HCT116 (cell line): ENCODE measurements around the gene TRPM4. TPM values are rescaled to one million over a fixed set of nuclear protein-coding genes. Genes with fewer than 3 reads are reported as not detected.

ENCODE experiments used
- ATAC-seq: fragments of 200-7000 bp; cut with Tn5 transposase; 2 replicates; pipeline ENCODE4 v1.9.1; 2020; ENCODE audit warnings: mild to moderate bottlenecking, moderate library complexity
- BruUV-seq: library from RNA; stranded (reverse); fragments of 400-500 nt; replicated peaks from 2 replicates; lab custom pipeline; 2021; lab: Mats Ljungman, UMichigan
- CTCF ChIA-PET: fragments of 300-600 bp; sonication (Branson Sonifier 250); formaldehyde crosslinking; loops from one replicate; lab custom pipeline; 2021; ENCODE audit warnings: antibody characterized with exemption; lab: Charles Lee
- POLR2A ChIA-PET: fragments of 300-600, 350-600 bp; sonication (Branson Sonifier 250); formaldehyde crosslinking; loops from one replicate; lab custom pipeline; 2021; ENCODE audit warnings: antibody characterized with exemption; lab: Charles Lee
- RAD21 ChIA-PET, 2 experiments: fragments of 300-600 bp; sonication (Branson Sonifier 250); formaldehyde crosslinking; loops; one replicate each; lab custom pipeline; 2023; ENCODE audit warnings: low total read pairs in 2 of 2; ENCODE audit not compliant: uncharacterized antibody in 2 of 2, unreplicated experiment in 2 of 2, low non-redundant PET in 1 of 2; lab: Charles Lee
- DNase-seq: peaks from one replicate; pipeline ENCODE4 v3.0.0-alpha.2; 2010; ENCODE audit warnings: low read depth, low spot score
- H2AFZ ChIP-seq: fragments of 200-600 bp; shearing (Covaris generic), sonication (generic); 2 replicates; pipeline ENCODE4 v1.6.1; 2017; ENCODE audit warnings: low read depth, mixed run types, mixed read lengths, antibody characterized with exemption, low read length; ENCODE audit not compliant: poor library complexity, severe bottlenecking
- H3K27ac ChIP-seq: 2 replicates; pipeline ENCODE4 v1.5.1; 2012; ENCODE audit warnings: low read depth, low read length
- H3K27me3 ChIP-seq: fragments of 200-600 bp; sonication (generic); 2 replicates; pipeline ENCODE4 v1.6.1; 2016; ENCODE audit warnings: mixed run types, low read length, mixed read lengths; ENCODE audit not compliant: insufficient read depth
- H3K36me3 ChIP-seq, 2 experiments: fragments of 200-500 bp in 1 of 2; fragments of 200-600 bp in 1 of 2; sonication (Bioruptor generic) in 1 of 2; sonication (generic) in 1 of 2; 2 replicates each; pipeline versions ENCODE4 v1.5.1 to v1.6.1; 2014 to 2016; ENCODE audit warnings: low read length in 2 of 2, inconsistent platforms in 1 of 2, mixed read lengths in 1 of 2, mixed run types in 1 of 2; ENCODE audit not compliant: insufficient read depth in 2 of 2, control insufficient read depth in 1 of 2
- H3K4me1 ChIP-seq, 2 experiments: fragments of 200-600 bp in 1 of 2; sonication (generic) in 1 of 2; 2 replicates each; pipeline versions ENCODE4 v1.5.1 to v1.6.1; 2012 to 2017; ENCODE audit warnings: low read length in 2 of 2, inconsistent platforms in 1 of 2, mild to moderate bottlenecking in 1 of 2, mixed read lengths in 1 of 2, mixed run types in 1 of 2, moderate library complexity in 1 of 2; ENCODE audit not compliant: insufficient read depth in 2 of 2, control insufficient read depth in 1 of 2
- H3K4me2 ChIP-seq: fragments of 200-600 bp; sonication (generic); 2 replicates; pipeline ENCODE4 v1.6.1; 2017; ENCODE audit warnings: mixed run types, low read length, mixed read lengths
- H3K4me3 ChIP-seq, 2 experiments: fragments of 200-600 bp in 1 of 2; sonication (generic) in 1 of 2; replicated peaks in 1 of 2; 2 replicates each; pipeline ENCODE4 v1.5.1; 2011 to 2016; ENCODE audit warnings: low read length in 2 of 2, control low read depth in 1 of 2, low read depth in 1 of 2, mild to moderate bottlenecking in 1 of 2, mixed read lengths in 1 of 2, mixed run types in 1 of 2
- H3K79me2 ChIP-seq: fragments of 200-600 bp; sonication (generic); 2 replicates; pipeline ENCODE4 v1.6.1; 2017; ENCODE audit warnings: mild to moderate bottlenecking, mixed run types, low read length, moderate library complexity, mixed read lengths; ENCODE audit not compliant: insufficient read depth
- H3K9ac ChIP-seq: fragments of 200-600 bp; sonication (generic); 2 replicates; pipeline ENCODE4 v1.6.1; 2016; ENCODE audit warnings: low read length, mixed read lengths
- H3K9me2 ChIP-seq: fragments of 200-600 bp; sonication (generic), shearing (Covaris generic); 2 replicates; pipeline ENCODE4 v1.6.1; 2017; ENCODE audit warnings: mixed run types, mild to moderate bottlenecking, moderate library complexity; ENCODE audit not compliant: insufficient read depth
- H3K9me3 ChIP-seq, 2 experiments: fragments of 200-500 bp in 1 of 2; fragments of 200-600 bp in 1 of 2; sonication (Bioruptor generic) in 1 of 2; sonication (generic) in 1 of 2; 2 replicates each; pipeline ENCODE4 v1.6.1; 2014 to 2017; ENCODE audit warnings: low read length in 2 of 2, mixed read lengths in 2 of 2, inconsistent platforms in 1 of 2, low read depth in 1 of 2, mild to moderate bottlenecking in 1 of 2, mixed run types in 1 of 2, moderate library complexity in 1 of 2; ENCODE audit not compliant: control insufficient read depth in 1 of 2, insufficient read depth in 1 of 2
- H4K20me1 ChIP-seq: fragments of 200-600 bp; sonication (generic), shearing (Covaris generic); 2 replicates; pipeline ENCODE4 v1.6.1; 2017; ENCODE audit warnings: mixed run types, mild to moderate bottlenecking, moderate library complexity; ENCODE audit not compliant: insufficient read depth
- CBX3 ChIP-seq: IDR thresholded peaks from 2 replicates; pipeline ENCODE4 v1.6.1; 2012; ENCODE audit warnings: low read depth
- CEBPB ChIP-seq: IDR thresholded peaks from 2 replicates; pipeline ENCODE4 v1.6.1; 2012; ENCODE audit warnings: low read depth
- EGR1 ChIP-seq: IDR thresholded peaks from 2 replicates; pipeline ENCODE4 v1.6.1; 2012; ENCODE audit warnings: low read depth
- ELF1 ChIP-seq: IDR thresholded peaks from 2 replicates; pipeline ENCODE4 v1.6.1; 2012; ENCODE audit warnings: low read depth, borderline replicate concordance
- EZH2phosphoT487 ChIP-seq: fragments of 200-600 bp; IDR thresholded peaks from 2 replicates; pipeline ENCODE4 v1.6.1; 2018; ENCODE audit warnings: antibody characterized with exemption, borderline replicate concordance
- FOSL1 ChIP-seq: IDR thresholded peaks from 2 replicates; pipeline ENCODE4 v1.6.1; 2012; ENCODE audit warnings: low read depth
- JUND ChIP-seq: IDR thresholded peaks from 2 replicates; pipeline ENCODE4 v1.6.1; 2012
- POLR2A ChIP-seq: IDR thresholded peaks from 2 replicates; pipeline ENCODE4 v1.7.0; 2011; ENCODE audit warnings: borderline replicate concordance; ENCODE audit not compliant: insufficient read depth, insufficient read length; ENCODE audit errors: extremely low read depth
- POLR2AphosphoS5 ChIP-seq: IDR thresholded peaks from 2 replicates; pipeline ENCODE4 v1.6.1; 2011; ENCODE audit warnings: mild to moderate bottlenecking, low read depth, low read length, moderate library complexity
- RAD21 ChIP-seq: IDR thresholded peaks from 2 replicates; pipeline ENCODE4 v1.6.1; 2012; ENCODE audit warnings: low read depth, mild to moderate bottlenecking
- SIN3A ChIP-seq: IDR thresholded peaks from 2 replicates; pipeline ENCODE4 v1.6.1; 2012; ENCODE audit warnings: low read depth
- SP1 ChIP-seq: IDR thresholded peaks from 2 replicates; pipeline ENCODE4 v1.6.1; 2012; ENCODE audit warnings: low read depth
- SRF ChIP-seq: IDR thresholded peaks from 2 replicates; pipeline ENCODE4 v1.6.1; 2012; ENCODE audit warnings: low read depth
- TCF7L2 ChIP-seq: IDR thresholded peaks from 2 replicates; pipeline ENCODE4 v1.7.0; 2011; ENCODE audit warnings: borderline replicate concordance, inconsistent platforms; ENCODE audit not compliant: insufficient read depth, insufficient read length; ENCODE audit errors: extremely low read depth
- YY1 ChIP-seq: IDR thresholded peaks from 2 replicates; pipeline ENCODE4 v1.6.1; 2011; ENCODE audit warnings: low read length, low read depth, moderate library complexity, mild to moderate bottlenecking; ENCODE audit not compliant: insufficient replicate concordance; ENCODE audit errors: extremely low read depth
- ZFX ChIP-seq: fragments of 450-650 bp; IDR thresholded peaks from 2 replicates; pipeline ENCODE4 v1.6.1; 2017
- intact Hi-C: fragments of 100-400 bp; cut with micrococcal nuclease; formaldehyde crosslinking; loops from 2 replicates; pipeline ENCODE4 v1.10.0; 2022
- total RNA-seq: library from RNA; stranded (reverse); gene quantifications from one replicate; pipeline ENCODE4 v1.2.1, GENCODE V29; 2021; ENCODE audit not compliant: unreplicated experiment
- TF ChIP-seq, protein P1 (sequence below): IDR thresholded peaks from 2 replicates; pipeline ENCODE4 v1.6.1; 2011; ENCODE audit warnings: mild to moderate bottlenecking, low read length, moderate library complexity; ENCODE audit not compliant: insufficient replicate concordance; ENCODE audit errors: extremely low read depth
- TF ChIP-seq, protein P2 (sequence below), 3 experiments: fragments of 200-600 bp in 1 of 3; sonication (generic) in 1 of 3; IDR thresholded peaks in 2 of 3; conservative IDR thresholded peaks in 1 of 3; 2 replicates each; pipeline ENCODE4 v1.5.1; 2012 to 2017; ENCODE audit warnings: low read depth in 2 of 3, low read length in 2 of 3, antibody characterized with exemption in 1 of 3, borderline replicate concordance in 1 of 3, control low read depth in 1 of 3, mild to moderate bottlenecking in 1 of 3, mixed read lengths in 1 of 3, mixed run types in 1 of 3, moderate library complexity in 1 of 3; ENCODE audit not compliant: insufficient read depth in 1 of 3
- TF ChIP-seq, protein P3 (sequence below): IDR thresholded peaks from 2 replicates; pipeline ENCODE4 v1.6.1; 2012; ENCODE audit warnings: low read depth
- TF ChIP-seq, protein P4 (sequence below): IDR thresholded peaks from 2 replicates; pipeline ENCODE4 v1.6.1; 2012

Gene TRPM4
- total RNA-seq, 1 experiment from 2014 or later: 44.2 TPM

DNA sequence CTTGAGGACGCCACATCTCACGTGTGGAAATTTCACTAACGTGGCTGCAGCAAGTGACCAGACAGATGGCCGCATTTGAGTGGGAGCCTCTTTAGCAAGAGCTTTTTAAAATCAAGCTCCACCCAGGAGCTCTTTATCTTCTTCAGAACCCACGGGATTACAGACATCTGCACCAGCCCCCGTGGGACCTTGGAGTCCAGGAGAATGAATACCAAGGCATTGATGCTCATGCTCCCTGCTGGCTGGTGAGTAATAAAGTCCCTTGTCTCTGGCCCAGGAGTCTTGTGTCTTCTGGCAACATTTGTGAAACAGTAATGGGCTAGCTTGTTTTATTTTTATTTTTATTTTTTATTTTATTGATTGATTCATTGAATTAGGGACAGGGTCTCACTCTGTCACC lies 64.4 kb downstream of the TRPM4 start:
- H3K27ac ChIP-seq: no peak overlapping the region
- BruUV-seq: no TSS peak
- no peak overlapping the region for H3K9ac ChIP-seq
- POLR2A ChIA-PET: no interaction called here
- peaks cover 7 to 20% of the 10 kb centered on the region in 2 experiments; a peak in 3 of 4 replicates for H3K4me1 ChIP-seq
- H3K27me3 ChIP-seq: no peaks in the 10 kb centered on the region
- TF ChIP-seq YY1 (no peak), ZFX (no peak), TCF7L2 (no peak), EZH2phosphoT487 (no peak), RAD21 (no peak), ELF1 (no peak), EGR1 (no peak), CEBPB (no peak), SP1 (no peak), CBX3 (no peak), POLR2A (no peak), SRF (no peak), JUND (no peak), POLR2AphosphoS5 (no peak), FOSL1 (no peak), SIN3A (no peak)
- TF ChIP-seq, protein P1, sequence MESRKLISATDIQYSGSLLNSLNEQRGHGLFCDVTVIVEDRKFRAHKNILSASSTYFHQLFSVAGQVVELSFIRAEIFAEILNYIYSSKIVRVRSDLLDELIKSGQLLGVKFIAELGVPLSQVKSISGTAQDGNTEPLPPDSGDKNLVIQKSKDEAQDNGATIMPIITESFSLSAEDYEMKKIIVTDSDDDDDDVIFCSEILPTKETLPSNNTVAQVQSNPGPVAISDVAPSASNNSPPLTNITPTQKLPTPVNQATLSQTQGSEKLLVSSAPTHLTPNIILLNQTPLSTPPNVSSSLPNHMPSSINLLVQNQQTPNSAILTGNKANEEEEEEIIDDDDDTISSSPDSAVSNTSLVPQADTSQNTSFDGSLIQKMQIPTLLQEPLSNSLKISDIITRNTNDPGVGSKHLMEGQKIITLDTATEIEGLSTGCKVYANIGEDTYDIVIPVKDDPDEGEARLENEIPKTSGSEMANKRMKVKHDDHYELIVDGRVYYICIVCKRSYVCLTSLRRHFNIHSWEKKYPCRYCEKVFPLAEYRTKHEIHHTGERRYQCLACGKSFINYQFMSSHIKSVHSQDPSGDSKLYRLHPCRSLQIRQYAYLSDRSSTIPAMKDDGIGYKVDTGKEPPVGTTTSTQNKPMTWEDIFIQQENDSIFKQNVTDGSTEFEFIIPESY: no peak
- TF ChIP-seq, protein P2, sequence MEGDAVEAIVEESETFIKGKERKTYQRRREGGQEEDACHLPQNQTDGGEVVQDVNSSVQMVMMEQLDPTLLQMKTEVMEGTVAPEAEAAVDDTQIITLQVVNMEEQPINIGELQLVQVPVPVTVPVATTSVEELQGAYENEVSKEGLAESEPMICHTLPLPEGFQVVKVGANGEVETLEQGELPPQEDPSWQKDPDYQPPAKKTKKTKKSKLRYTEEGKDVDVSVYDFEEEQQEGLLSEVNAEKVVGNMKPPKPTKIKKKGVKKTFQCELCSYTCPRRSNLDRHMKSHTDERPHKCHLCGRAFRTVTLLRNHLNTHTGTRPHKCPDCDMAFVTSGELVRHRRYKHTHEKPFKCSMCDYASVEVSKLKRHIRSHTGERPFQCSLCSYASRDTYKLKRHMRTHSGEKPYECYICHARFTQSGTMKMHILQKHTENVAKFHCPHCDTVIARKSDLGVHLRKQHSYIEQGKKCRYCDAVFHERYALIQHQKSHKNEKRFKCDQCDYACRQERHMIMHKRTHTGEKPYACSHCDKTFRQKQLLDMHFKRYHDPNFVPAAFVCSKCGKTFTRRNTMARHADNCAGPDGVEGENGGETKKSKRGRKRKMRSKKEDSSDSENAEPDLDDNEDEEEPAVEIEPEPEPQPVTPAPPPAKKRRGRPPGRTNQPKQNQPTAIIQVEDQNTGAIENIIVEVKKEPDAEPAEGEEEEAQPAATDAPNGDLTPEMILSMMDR (IDR thresholded peaks at IDR 0.05 in 2 of 3, conservative IDR thresholded peaks at IDR 0.05 in 1 of 3; ENCODE audit: borderline replicate concordance in 1 of 3, insufficient read depth in 1 of 3, low read depth in 2 of 3, low read length in 2 of 3): no peak
- TF ChIP-seq, protein P3, sequence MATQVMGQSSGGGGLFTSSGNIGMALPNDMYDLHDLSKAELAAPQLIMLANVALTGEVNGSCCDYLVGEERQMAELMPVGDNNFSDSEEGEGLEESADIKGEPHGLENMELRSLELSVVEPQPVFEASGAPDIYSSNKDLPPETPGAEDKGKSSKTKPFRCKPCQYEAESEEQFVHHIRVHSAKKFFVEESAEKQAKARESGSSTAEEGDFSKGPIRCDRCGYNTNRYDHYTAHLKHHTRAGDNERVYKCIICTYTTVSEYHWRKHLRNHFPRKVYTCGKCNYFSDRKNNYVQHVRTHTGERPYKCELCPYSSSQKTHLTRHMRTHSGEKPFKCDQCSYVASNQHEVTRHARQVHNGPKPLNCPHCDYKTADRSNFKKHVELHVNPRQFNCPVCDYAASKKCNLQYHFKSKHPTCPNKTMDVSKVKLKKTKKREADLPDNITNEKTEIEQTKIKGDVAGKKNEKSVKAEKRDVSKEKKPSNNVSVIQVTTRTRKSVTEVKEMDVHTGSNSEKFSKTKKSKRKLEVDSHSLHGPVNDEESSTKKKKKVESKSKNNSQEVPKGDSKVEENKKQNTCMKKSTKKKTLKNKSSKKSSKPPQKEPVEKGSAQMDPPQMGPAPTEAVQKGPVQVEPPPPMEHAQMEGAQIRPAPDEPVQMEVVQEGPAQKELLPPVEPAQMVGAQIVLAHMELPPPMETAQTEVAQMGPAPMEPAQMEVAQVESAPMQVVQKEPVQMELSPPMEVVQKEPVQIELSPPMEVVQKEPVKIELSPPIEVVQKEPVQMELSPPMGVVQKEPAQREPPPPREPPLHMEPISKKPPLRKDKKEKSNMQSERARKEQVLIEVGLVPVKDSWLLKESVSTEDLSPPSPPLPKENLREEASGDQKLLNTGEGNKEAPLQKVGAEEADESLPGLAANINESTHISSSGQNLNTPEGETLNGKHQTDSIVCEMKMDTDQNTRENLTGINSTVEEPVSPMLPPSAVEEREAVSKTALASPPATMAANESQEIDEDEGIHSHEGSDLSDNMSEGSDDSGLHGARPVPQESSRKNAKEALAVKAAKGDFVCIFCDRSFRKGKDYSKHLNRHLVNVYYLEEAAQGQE: no peak
- TF ChIP-seq, protein P4, sequence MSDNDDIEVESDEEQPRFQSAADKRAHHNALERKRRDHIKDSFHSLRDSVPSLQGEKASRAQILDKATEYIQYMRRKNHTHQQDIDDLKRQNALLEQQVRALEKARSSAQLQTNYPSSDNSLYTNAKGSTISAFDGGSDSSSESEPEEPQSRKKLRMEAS: no peak
- intact Hi-C loops: loop anchor here (5.0 kb wide), 1 partner anchor 225 kb away; no protein-coding TSS in a partner anchor
- RAD21 ChIA-PET: no interaction called here
- H4K20me1 ChIP-seq: no peaks in the 10 kb centered on the region
- no peaks in the 10 kb centered on the region for H3K9me2 ChIP-seq
- H3K79me2 ChIP-seq: no peaks in the 10 kb centered on the region
- no peak for ATAC-seq
- DNase-seq: no peak
- no peak overlapping the region for H2AFZ ChIP-seq
- no peak overlapping the region for H3K4me2 ChIP-seq
- CTCF ChIA-PET: interaction anchor here (1.0 to 1.4 kb wide), 3 partner anchors 13 to 124 kb away, joined by 5 to 6 read pairs (median 5); no protein-coding TSS in a partner anchor
- H3K4me3 ChIP-seq: no peak overlapping the region
- no peaks in the 10 kb centered on the region for H3K36me3 ChIP-seq
- no peaks in the 10 kb centered on the region for H3K9me3 ChIP-seq
